HG03558 (cell line): ENCODE measurements around the gene DDR1.
"Not testable (repeated sequence)": the region's sequence is repeated elsewhere in the genome, so short reads cannot be mapped to it uniquely, and the experiment has no call there.

Source experiments
- ATAC-seq: cut with Tn5 transposase; IDR thresholded peaks from one replicate; pipeline ENCODE4 v1.9.1; 2021; ENCODE audit warnings: moderate number of reproducible peaks; ENCODE audit not compliant: unreplicated experiment; ENCODE audit errors: extremely low read depth

The DDR1 gene

GRCh38 chr6:30852459-30852858 lies 31.9 kb upstream of the DDR1 start:
- ATAC-seq = not testable (repeated sequence)

- ATAC-seq = no peak
Observed at GRCh38 chr6:30854285-30855040, 29.9 kb upstream of the DDR1 start.

- ATAC-seq = no peak
Observed at GRCh38 chr6:30855429-30856075, 28.8 kb upstream of the DDR1 start.

- no peak for ATAC-seq
Observed at GRCh38 chr6:30857112-30857511, 27.2 kb upstream of the DDR1 start.

GRCh38 chr6:30857549-30857948 lies 26.8 kb upstream of the DDR1 start:
- no peak for ATAC-seq

DNA sequence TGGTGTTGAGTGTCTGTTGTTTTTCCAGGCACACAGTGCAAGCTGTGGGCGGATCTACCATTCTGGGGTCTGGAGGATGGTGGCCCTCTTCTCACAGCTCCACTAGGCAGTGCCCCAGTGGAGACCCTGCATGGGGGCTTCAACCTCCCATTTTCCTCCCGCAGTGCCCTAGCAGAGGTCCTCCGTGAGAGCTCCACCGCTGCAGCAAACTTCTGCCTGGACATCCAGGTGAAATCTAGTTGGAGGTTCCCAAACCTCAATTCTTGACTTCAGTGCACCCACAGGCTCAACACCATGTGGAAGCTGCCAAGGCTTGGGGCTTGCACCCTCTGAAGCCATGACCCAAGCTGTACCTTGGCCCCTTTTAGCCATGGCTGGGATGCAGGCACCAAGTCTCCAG lies 24.6 kb upstream of the DDR1 start:
- ATAC-seq = not testable (repeated sequence)

GRCh38 chr6:30861257-30862048 lies 22.9 kb upstream of the DDR1 start:
- no peak for ATAC-seq

DNA sequence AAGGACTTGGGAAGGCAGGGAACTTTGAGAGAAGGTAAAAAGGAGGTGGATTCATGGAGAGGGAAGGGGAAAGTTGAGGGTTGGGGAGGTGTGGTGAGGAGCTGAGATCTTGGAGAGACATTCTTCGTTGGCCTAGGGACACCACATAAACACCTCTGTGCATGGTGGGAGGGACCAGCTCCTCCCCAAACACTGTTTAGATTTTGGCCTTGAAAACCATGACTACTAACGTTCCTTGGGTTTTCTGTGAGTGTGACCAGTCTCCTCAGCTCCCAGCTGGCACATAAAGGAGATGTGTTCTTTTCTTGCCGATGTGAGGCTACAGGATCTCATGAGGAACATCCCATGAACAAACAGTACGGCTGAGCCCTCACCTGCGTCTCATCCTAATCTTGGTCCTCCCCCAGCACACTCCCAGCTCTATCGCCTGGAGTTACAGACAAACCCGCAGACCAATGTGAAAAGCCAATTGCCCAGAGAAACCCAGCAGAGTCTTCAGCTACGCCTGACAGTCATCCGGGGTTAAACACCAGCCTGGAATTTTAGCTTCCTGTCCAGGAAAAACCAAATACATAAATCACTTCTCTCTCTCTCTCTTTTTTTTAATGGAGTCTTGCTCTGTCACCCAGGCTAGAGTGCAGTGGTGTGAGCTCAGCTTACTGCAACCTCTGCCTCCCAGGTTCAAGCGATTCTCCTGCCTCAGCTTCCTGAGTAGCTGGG lies 22.0 kb upstream of the DDR1 start:
- ATAC-seq = no peak

GRCh38 chr6:30864325-30864724 lies 20.0 kb upstream of the DDR1 start:
- no peak for ATAC-seq

DNA sequence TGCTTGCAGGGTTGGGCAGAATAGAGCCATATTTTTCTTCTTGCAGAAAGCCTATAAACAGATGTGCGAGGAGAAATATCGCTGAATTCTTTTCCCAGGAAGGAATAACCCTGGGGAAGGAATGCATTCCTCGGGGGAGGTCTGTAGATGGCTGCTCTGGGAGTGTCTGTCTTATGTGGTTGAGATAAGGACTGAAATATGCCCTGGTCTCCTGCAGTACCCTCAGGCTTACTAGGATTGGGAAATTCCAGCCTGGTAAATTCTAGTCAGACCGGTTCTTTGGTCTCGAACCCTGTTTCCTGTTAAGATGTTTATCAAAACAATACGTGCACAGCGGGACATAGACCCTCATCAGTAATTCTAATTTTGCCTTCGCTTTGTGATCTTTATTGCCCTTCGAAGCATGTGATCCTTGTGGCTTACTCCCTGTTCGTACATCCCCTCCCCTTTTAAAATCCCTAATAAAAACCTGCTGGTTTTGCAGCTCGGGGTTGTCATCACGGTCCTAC lies 15.0 kb upstream of the DDR1 start:
- ATAC-seq = not testable (repeated sequence)

- no peak for ATAC-seq
Observed at GRCh38 chr6:30870546-30870945, 13.8 kb upstream of the DDR1 start.

DNA sequence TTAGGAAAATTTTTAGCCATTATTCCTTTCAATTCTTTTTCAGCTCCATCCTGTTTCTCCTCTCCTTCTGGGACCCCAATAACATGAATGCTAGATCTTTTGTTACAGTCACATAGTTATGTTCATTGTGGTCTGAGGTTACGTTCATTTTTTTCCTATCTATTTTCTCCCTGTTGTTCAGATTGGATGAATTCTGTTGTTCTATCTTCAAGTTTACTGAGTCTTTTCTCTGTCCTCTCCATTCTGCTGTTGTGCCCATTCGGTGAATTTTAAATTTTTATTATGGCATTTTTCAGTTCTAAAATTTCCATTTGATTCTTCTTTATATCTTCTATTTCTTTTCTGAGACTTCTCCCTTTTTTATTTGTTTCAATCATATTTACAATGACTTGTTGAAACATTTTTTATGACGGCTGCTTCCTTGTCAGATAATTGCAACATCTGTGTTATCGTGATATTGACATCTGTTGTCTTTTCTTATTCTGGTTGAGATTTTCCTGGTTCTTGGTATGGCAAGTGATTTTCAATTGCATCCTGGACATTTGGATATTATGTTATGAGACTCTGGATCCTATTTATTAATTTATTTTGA lies 12.6 kb upstream of the DDR1 start:
- no peak for ATAC-seq

GRCh38 chr6:30873137-30873640 lies 11.1 kb upstream of the DDR1 start:
- ATAC-seq = no peak

GRCh38 chr6:30873795-30874194 lies 10.5 kb upstream of the DDR1 start:
- ATAC-seq = not testable (repeated sequence)

GRCh38 chr6:30875244-30876038 lies 8.9 kb upstream of the DDR1 start:
- no peak for ATAC-seq

DNA sequence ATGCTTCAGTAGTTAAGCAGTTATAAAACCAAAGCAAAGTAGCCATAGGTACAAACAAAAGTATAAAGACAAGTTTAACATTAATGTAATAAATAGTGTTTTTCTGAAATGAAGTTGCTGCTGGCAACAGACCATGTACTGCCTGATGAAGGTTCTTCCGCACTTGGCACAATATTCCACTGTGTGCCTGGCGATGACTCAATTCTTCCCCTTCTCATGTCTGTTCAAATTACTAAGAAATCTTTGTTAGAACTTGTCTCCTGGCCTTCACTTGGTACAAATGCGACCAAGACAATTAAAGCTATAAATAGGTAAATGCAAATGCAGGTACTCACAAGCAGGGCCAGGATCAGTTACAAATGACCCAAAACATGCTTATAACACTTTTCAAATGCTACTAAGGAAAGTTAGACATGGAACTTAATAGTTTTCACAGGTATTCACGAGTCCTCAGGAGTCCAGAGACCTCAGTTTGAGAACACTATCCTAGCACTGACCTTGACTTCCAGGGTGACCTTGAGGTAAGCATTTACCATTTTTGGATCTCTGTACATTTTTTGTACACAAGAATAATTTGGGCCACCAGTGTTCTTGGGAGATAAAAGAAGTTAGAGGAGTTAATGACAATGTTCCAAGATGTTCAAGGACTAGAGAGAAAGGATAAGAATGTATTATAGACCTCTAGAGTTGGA lies 8.1 kb upstream of the DDR1 start:
- no peak for ATAC-seq

GRCh38 chr6:30877419-30878262 lies 6.7 kb upstream of the DDR1 start:
- no peak for ATAC-seq
